ENCODE measurements around the gene SLC2A11.

Gene SLC2A11, protein sequence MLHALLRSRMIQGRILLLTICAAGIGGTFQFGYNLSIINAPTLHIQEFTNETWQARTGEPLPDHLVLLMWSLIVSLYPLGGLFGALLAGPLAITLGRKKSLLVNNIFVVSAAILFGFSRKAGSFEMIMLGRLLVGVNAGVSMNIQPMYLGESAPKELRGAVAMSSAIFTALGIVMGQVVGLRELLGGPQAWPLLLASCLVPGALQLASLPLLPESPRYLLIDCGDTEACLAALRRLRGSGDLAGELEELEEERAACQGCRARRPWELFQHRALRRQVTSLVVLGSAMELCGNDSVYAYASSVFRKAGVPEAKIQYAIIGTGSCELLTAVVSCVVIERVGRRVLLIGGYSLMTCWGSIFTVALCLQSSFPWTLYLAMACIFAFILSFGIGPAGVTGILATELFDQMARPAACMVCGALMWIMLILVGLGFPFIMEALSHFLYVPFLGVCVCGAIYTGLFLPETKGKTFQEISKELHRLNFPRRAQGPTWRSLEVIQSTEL

DNA sequence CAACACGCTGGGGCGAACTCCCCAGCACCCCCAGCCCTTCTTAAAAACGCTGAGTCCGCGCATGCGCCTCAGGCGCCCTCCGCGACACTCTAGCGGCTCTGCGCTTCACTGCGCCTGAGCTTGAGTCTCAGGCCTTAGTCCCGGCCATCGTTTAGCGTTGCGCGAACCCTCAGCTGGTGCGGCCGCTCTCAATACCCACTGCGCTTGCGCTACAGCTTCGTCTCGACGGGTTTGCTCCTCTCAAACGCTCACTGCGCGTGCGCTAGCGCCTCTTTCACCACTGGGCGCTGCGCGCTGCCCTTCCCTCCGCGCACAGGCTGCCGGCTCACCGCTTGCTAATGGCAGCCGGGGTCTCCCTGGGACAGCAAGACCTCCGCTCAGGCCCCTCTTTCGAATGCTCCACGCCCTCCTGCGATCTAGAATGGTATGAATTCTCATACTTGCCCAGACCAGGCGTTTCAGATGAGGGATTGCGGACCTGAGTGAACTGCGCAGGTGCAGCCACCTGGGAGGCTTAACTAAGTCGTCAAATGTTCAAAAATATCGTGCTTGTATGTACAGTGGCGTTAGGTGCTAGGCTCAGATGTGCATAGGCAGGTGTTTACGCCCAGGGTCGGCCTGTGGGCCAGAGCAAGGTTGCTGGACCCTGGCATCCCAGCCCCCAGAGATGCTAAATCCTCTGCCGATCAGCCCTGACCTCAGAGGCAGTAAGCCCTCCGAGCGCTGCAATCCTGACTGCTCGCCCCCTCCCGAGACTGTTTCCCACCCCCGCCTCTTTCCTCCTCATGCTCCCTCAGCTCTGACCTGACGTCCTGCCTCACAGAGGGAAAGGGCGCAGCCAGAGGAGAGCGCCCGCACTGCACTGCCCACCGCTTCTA lies at the start of gene SLC2A11:
Gene SLC2A11, plus strand, starts transcription at position 270 of the 878 bp plus-strand sequence. Its CDS starts 125 bp downstream, at position 395.
- no peak for TF ChIP-seq RAD21 (IDR thresholded peaks at IDR 0.05; ENCODE audit: low read depth)
- no peak for TF ChIP-seq EGR1 (IDR thresholded peaks at IDR 0.05)
- no peak for TF ChIP-seq NFIC (IDR thresholded peaks at IDR 0.05)
- TF ChIP-seq, protein P1, sequence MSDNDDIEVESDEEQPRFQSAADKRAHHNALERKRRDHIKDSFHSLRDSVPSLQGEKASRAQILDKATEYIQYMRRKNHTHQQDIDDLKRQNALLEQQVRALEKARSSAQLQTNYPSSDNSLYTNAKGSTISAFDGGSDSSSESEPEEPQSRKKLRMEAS (IDR thresholded peaks at IDR 0.05): peak; percentile 84
- peak; percentile 23; the same call in 1 of the 2 replicates for TF ChIP-seq CEBPB (IDR thresholded peaks at IDR 0.05)
- TF ChIP-seq TAF1 (IDR thresholded peaks at IDR 0.05; ENCODE audit: low read depth): peak; percentile 73; the same call in 1 of the 2 replicates
- TF ChIP-seq TEAD4 (IDR thresholded peaks at IDR 0.05): no peak
- TF ChIP-seq, protein P2, sequence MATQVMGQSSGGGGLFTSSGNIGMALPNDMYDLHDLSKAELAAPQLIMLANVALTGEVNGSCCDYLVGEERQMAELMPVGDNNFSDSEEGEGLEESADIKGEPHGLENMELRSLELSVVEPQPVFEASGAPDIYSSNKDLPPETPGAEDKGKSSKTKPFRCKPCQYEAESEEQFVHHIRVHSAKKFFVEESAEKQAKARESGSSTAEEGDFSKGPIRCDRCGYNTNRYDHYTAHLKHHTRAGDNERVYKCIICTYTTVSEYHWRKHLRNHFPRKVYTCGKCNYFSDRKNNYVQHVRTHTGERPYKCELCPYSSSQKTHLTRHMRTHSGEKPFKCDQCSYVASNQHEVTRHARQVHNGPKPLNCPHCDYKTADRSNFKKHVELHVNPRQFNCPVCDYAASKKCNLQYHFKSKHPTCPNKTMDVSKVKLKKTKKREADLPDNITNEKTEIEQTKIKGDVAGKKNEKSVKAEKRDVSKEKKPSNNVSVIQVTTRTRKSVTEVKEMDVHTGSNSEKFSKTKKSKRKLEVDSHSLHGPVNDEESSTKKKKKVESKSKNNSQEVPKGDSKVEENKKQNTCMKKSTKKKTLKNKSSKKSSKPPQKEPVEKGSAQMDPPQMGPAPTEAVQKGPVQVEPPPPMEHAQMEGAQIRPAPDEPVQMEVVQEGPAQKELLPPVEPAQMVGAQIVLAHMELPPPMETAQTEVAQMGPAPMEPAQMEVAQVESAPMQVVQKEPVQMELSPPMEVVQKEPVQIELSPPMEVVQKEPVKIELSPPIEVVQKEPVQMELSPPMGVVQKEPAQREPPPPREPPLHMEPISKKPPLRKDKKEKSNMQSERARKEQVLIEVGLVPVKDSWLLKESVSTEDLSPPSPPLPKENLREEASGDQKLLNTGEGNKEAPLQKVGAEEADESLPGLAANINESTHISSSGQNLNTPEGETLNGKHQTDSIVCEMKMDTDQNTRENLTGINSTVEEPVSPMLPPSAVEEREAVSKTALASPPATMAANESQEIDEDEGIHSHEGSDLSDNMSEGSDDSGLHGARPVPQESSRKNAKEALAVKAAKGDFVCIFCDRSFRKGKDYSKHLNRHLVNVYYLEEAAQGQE (IDR thresholded peaks at IDR 0.05; ENCODE audit: low read depth): no peak
- TF ChIP-seq YY1 (IDR thresholded peaks at IDR 0.05; ENCODE audit: low read depth): peak; percentile 73
- TF ChIP-seq TCF12 (IDR thresholded peaks at IDR 0.05; ENCODE audit: low read depth): no peak
- TF ChIP-seq, protein P3, sequence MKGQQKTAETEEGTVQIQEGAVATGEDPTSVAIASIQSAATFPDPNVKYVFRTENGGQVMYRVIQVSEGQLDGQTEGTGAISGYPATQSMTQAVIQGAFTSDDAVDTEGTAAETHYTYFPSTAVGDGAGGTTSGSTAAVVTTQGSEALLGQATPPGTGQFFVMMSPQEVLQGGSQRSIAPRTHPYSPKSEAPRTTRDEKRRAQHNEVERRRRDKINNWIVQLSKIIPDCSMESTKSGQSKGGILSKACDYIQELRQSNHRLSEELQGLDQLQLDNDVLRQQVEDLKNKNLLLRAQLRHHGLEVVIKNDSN (IDR thresholded peaks at IDR 0.05): no peak

DNA sequence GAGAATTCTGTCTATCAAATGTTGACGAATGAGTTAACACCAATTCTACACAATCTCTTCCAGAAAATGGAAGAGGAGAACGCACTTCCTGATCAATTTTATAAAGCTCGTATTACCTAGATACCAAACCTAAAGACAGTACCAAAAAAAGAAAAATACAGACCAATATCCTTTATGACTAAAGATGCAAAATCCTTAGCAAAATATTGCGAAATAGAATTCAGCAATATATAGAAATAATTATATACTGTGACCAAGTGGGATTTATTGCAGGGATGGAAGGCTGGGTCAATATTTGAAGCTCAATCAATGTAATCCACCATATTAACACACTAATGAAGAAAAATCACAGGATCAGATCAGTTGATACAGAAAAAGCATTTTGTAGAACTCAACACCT lies 45.3 kb upstream of the SLC2A11 start:
- no peak for TF ChIP-seq FOXM1 (IDR thresholded peaks at IDR 0.05; ENCODE audit: borderline replicate concordance, low read depth)
- 0 out of 2 replicates have a peak, but pooled peaks have one; percentile 29 for TF ChIP-seq CEBPB (IDR thresholded peaks at IDR 0.05)

DNA sequence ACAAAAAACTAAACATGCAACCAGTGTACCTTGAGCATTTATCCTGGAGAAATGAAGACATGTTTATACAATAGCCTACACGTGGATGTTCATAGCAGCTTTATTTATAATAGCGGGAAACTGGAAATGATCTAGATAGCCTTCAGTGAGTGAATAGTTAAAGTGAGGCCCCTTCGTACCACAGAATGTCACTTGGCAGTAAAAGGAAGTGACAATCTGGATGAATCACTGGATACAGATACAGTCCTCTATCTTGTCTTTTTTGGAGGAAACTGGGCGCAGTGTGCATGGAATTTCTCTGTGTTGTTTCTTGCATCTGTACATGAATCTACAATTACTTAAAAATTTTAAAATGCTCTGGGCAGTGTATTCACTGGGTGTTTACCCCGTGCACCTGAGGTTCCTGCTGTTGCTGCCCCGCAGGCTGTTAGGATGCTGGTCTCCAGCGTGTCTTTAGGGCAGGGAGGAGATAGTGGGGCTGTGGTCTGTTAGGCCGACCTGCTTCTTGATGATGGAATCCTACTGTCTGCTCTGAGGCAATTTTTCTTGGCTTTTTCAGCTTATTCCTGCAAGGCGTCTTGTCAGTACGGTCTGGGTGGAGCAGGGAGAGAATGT lies 42.0 kb upstream of the SLC2A11 start:
- TF ChIP-seq NFIC (IDR thresholded peaks at IDR 0.05) (no peak), ZBTB7A (IDR thresholded peaks at IDR 0.05; ENCODE audit: low read depth) (no peak), FOXM1 (IDR thresholded peaks at IDR 0.05; ENCODE audit: borderline replicate concordance, low read depth) (no peak), CEBPB (IDR thresholded peaks at IDR 0.05) (no peak), EP300 (IDR thresholded peaks at IDR 0.05; ENCODE audit: borderline replicate concordance) (no peak), TEAD4 (IDR thresholded peaks at IDR 0.05) (no peak), TCF12 (IDR thresholded peaks at IDR 0.05; ENCODE audit: low read depth) (no peak), RAD21 (IDR thresholded peaks at IDR 0.05; ENCODE audit: low read depth) (no peak), CREB1 (IDR thresholded peaks at IDR 0.05; ENCODE audit: low read depth) (no peak), YY1 (IDR thresholded peaks at IDR 0.05; ENCODE audit: low read depth) (no peak), TAF1 (IDR thresholded peaks at IDR 0.05; ENCODE audit: low read depth) (no peak), EGR1 (IDR thresholded peaks at IDR 0.05) (no peak)
- TF ChIP-seq, protein P3 (IDR thresholded peaks at IDR 0.05): no peak
- TF ChIP-seq, protein P1 (IDR thresholded peaks at IDR 0.05): no peak
- TF ChIP-seq, protein P2 (IDR thresholded peaks at IDR 0.05; ENCODE audit: low read depth): no peak

DNA sequence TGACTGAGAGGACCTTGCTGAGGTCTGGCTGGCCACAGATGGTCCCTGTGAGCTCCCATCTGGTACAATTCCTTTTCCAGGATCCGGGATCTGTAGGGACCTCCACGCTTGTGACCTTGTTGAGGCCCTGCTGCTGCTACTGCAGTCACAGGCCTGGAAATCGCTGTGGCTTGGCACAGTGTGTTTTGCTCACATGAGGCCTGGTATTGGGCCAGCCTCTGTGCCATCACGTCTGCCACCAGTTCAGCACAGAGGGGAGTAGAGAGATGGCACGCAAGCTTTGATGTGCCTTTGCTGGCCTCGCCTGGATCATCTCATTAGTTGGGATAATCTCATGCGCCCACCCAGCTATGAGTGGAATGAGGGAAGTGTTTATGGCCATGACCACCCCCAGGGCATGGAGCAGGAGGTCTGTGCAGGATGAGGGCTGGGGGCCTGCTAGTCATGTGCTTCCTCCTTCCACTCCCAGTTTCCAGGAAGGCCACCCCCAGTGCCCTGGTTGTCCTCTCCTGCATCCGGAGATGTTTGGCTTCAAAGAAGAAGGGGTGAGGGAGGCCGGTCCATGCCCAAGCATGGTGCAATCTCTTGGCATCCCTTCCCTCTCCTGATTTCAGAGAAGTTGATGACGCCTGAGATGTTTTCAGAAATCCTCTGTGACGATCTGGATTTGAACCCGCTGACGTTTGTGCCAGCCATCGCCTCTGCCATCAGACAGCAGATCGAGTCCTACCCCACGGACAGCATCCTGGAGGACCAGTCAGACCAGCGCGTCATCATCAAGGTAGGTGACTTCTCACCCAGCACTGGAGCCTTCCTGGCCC lies 41.3 kb upstream of the SLC2A11 start:
- TF ChIP-seq TEAD4 (IDR thresholded peaks at IDR 0.05) (no peak), CREB1 (IDR thresholded peaks at IDR 0.05; ENCODE audit: low read depth) (no peak), FOXM1 (IDR thresholded peaks at IDR 0.05; ENCODE audit: borderline replicate concordance, low read depth) (no peak), CEBPB (IDR thresholded peaks at IDR 0.05) (no peak), EGR1 (IDR thresholded peaks at IDR 0.05) (no peak), TCF12 (IDR thresholded peaks at IDR 0.05; ENCODE audit: low read depth) (no peak)
- TF ChIP-seq, protein P3 (IDR thresholded peaks at IDR 0.05): no peak

All from Ishikawa (cell line).